GM12875 (cell line): Measurements from ENCODE around the gene COPZ2.
"Not testable (repeated sequence)": the region's sequence is repeated elsewhere in the genome, so short reads cannot be mapped to it uniquely, and the experiment has no call there.

Experiments used
- H3K4me3 ChIP-seq: one replicate; pipeline ENCODE4 v1.5.1; 2011; ENCODE audit warnings: low read depth, low read length, control low read depth
- TF ChIP-seq, protein P1 (sequence below): IDR thresholded peaks from 2 replicates; pipeline ENCODE4 v1.5.1; 2011; ENCODE audit warnings: low read depth, mild to moderate bottlenecking, control low read depth, inconsistent platforms, low read length, moderate library complexity, borderline replicate concordance; ENCODE audit not compliant: insufficient read depth

The COPZ2 gene

DNA sequence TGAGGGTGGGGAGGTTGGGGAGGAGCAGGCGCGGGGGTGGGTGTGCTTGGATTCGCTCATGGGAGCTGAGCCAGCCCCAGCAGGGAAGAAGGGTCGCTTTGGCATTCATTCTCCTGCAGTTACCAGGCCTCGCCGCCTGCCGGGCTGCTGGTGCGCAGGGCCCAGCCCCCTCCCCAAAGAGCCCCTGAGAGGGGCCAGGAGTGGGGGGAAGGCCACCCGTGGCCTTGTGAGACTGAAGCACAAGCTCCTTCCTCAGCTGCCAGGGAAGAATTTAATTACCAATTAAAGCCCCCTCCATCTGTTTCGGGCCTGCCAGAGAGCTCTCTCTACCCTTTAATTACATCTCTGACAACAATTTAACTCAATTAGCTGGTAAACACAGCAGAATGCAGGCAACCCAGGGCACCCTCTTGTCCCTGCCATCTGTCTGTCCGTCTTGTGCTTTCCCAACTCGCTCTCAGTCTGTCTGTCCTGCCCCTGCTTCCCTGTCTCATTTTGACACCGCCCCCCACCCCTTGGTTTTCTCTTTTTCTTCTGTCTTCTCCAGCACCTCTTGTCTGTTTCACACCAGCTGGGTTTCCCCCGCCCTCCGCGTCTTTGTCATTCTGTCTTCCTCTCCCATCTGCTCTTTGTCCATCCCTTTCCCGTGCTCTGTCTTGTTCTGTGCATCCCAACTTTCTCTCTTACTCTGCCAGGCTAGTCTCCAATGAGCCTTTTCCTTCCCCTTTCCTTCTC, 34.0 kb downstream of the COPZ2 start:
- no peak overlapping the region for H3K4me3 ChIP-seq

DNA sequence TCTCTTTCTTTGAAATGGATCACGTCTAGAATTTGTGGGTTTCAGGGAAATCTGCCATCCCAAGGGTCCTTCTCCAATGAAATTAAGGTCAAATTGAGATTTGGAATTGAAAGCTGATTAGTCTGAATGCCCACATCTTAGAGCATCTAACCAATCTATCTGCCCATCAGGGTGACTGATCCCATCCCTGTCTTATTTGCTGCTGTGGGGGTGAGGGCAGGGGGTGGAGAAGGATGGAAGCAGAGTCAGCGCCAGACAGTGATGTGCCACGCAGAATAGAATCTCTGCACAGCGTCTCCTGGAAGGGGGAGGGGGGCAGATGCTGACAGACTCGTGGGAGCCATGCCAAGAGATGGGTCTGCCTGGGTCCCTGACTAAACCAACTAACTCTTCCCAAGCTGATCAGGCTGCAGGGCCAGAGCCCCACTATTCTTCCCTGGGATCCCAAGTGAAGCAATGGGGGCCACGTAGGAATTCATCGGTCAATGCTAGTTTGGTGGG, 34.6 kb downstream of the COPZ2 start:
- TF ChIP-seq, protein P1, sequence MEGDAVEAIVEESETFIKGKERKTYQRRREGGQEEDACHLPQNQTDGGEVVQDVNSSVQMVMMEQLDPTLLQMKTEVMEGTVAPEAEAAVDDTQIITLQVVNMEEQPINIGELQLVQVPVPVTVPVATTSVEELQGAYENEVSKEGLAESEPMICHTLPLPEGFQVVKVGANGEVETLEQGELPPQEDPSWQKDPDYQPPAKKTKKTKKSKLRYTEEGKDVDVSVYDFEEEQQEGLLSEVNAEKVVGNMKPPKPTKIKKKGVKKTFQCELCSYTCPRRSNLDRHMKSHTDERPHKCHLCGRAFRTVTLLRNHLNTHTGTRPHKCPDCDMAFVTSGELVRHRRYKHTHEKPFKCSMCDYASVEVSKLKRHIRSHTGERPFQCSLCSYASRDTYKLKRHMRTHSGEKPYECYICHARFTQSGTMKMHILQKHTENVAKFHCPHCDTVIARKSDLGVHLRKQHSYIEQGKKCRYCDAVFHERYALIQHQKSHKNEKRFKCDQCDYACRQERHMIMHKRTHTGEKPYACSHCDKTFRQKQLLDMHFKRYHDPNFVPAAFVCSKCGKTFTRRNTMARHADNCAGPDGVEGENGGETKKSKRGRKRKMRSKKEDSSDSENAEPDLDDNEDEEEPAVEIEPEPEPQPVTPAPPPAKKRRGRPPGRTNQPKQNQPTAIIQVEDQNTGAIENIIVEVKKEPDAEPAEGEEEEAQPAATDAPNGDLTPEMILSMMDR = no peak
- H3K4me3 ChIP-seq = no peak overlapping the region

More for the DNA sequence above, 34.0 kb downstream of the COPZ2 start:
- TF ChIP-seq, protein P1 = no peak

DNA sequence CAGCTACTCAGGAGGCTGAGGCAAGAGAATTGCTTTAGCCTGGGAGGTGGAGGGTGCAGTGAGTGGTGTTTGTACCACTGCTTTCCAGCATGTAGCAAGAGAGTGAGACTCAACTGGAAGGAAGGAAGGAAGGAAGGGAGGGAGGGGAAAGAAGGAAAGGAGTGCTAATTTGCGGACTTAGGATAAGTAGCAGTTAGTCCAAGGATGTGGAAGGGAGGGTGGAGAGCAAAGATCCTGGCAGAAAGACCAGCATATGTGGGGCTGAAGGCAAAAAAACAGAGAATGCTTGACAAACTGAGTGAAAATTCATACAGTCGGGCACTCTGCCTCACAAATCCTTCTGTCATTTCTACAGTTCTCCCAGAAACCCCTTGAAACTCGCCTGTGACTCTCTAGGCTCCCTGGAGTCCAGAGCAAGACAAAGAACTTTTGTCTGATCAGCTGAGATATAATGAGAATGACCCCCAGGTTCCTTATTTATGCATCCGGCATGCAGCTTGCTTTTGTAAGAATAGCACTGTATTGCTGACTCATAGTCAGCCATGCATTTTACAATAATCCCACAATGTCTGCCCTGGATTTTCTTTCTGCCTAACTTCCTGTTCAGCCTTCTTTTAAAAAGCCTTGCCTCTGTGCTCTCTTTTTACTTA, 35.2 kb downstream of the COPZ2 start:
- TF ChIP-seq, protein P1 = no peak
- no peak overlapping the region for H3K4me3 ChIP-seq

DNA sequence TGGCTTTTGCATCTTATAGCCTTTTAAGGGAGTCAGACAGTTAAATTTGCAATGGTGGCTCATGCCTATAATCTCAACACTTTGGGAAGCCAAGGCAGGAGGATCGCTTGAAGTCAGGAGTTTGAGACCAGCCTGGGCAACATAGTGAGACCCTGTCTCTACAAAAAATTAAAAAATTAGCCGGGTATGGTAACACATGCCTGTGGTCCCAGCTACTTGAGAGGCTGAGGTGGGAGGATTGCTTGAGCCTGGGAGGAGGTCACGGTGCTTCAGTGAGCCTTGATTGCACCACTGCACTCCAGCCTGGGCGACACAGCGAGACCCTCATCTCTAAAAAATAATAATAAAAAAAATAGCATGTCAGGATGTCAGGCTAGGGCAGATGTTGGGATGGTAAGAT, 35.9 kb downstream of the COPZ2 start:
- not testable (repeated sequence) for H3K4me3 ChIP-seq

DNA sequence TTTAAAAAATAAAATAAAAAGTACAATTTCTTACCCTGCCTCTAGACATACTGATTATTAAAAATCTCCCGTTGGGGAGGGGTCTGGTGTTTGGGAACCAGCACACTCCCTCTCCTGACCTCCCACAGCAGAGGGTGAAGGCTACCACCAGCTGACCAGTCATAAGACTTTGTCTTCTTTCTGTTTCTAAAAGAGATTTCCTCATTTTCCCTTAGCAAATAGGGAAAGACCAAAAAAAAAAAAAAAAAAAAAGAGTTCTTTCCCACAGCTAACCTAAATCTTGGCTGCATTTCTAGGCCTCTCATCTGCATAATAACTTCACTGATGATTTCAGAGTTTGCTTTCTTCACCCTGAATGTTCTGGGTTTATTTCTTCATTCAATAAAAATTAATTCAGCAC, 36.4 kb downstream of the COPZ2 start:
- no peak overlapping the region for H3K4me3 ChIP-seq
- TF ChIP-seq, protein P1 = no peak

DNA sequence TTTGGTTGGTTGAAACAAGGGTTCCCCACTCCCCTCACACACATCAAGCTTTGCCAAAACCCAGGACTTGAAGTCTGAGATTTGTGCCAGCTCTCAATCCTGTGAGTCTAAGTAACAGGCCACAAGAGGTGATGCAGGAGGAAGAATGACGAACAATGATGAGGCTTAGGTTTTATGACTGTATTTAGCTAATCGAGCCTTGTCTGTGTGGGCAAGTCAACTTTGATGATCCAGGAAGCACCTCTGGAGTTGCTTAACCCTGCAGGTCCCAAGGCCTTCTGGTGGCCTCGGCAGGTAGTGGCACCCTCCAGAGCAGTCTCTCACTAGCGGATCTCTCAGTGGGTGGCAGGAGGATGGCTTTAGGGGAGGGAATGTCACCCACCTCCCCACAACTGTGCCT, 38.0 kb downstream of the COPZ2 start:
- H3K4me3 ChIP-seq = no peak overlapping the region
- TF ChIP-seq, protein P1 = no peak

DNA sequence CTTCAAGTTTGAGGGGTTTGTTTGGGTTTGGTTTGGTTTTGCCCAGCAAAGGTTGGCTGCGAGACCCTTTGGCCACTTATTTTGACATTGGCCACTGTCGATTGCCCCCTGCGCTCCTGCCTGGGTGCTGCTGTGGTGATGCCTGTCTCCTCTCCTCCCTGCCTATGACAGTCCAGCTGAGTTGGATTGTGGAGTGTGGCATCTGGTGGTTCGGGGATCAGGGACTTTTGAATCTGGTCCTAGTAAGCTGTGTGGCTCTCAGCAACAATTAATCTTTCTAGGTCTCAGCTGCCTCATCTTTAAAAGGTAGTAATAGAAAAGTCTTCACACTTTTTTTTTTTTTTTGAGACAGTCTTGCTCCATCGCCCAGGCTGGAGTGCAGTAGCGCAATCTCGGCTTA, 39.6 kb downstream of the COPZ2 start:
- H3K4me3 ChIP-seq = no peak overlapping the region
- TF ChIP-seq, protein P1 = no peak

DNA sequence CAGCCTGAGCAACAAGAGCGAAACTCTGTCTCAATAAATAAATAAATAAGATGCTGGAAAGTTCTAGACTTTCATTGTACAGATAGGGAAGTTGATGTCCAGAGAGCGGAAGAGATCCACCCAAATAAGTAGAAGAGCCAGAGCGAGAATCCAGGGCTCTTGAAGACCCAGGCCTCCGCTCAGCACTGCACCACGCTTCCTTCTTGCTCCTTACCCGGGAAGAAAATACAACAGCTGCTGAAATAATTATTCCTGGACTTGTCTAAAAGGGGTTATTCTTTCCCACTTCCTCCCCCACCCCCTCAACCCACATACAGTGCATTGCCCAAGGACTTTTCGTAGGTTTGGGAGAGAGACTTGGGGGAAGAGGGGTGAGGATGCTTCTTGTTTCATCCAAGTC, 40.0 kb downstream of the COPZ2 start:
- TF ChIP-seq, protein P1 = no peak
- H3K4me3 ChIP-seq = no peak overlapping the region
